Erythroblast (primary cell): Measurements from ENCODE around the gene MED13L.
A peak's percentile ranks its signal among the peaks of the same experiment; 100 is the strongest.
"Not testable (repeated sequence)": the region's sequence is repeated elsewhere in the genome, so short reads cannot be mapped to it uniquely, and the experiment has no call there.

ENCODE experiments used
- DNase-seq, 2 experiments: peaks; one replicate each; lab custom pipeline; 2025; lab: John Stamatoyannopoulos, UW
- GATA1 ChIP-seq: IDR thresholded peaks from 2 replicates; pipeline ENCODE4 v1.6.1; 2011; ENCODE audit warnings: low read depth, mild to moderate bottlenecking, control low read depth, low read length, moderate library complexity
- POLR2A ChIP-seq: IDR thresholded peaks from 2 replicates; pipeline ENCODE4 v1.6.1; 2011; ENCODE audit warnings: mild to moderate bottlenecking, low read length

Gene MED13L

GRCh38 chr12:116141110-116141832, 136.2 kb downstream of the MED13L start:
- TF ChIP-seq POLR2A (no peak), GATA1 (no peak)
- peak; percentile 31 to 62 for DNase-seq

GRCh38 chr12:116140529-116140928, 137.0 kb downstream of the MED13L start:
- no peak for DNase-seq
- TF ChIP-seq GATA1 (no peak), POLR2A (no peak)

- TF ChIP-seq POLR2A (no peak), GATA1 (no peak)
- no peak for DNase-seq
Observed at GRCh38 chr12:116138781-116139180, 138.7 kb downstream of the MED13L start.

GRCh38 chr12:116138364-116138763, 139.1 kb downstream of the MED13L start:
- TF ChIP-seq POLR2A: no peak
- TF ChIP-seq GATA1: no peak
- DNase-seq: no peak

- DNase-seq: no peak
- TF ChIP-seq POLR2A: no peak
- no peak for TF ChIP-seq GATA1
Observed at GRCh38 chr12:116137318-116137717, 140.2 kb downstream of the MED13L start.

- no peak for DNase-seq
- TF ChIP-seq GATA1 (no peak), POLR2A (no peak)
Observed at GRCh38 chr12:116136340-116136739, 141.2 kb downstream of the MED13L start.

GRCh38 chr12:116135209-116135930, 142.1 kb downstream of the MED13L start:
- TF ChIP-seq POLR2A (no peak), GATA1 (no peak)

GRCh38 chr12:116133636-116134214, 143.8 kb downstream of the MED13L start:
- TF ChIP-seq GATA1 (no peak), POLR2A (no peak)
- no peak for DNase-seq

More at GRCh38 chr12:116135209-116135930, 142.1 kb downstream of the MED13L start:
- DNase-seq: peak; percentile 19 to 37

GRCh38 chr12:116133149-116133548, 144.3 kb downstream of the MED13L start:
- TF ChIP-seq POLR2A (no peak), GATA1 (no peak)
- DNase-seq: no peak

- not testable (repeated sequence) for DNase-seq
Observed at GRCh38 chr12:116131987-116132386, 145.5 kb downstream of the MED13L start.

GRCh38 chr12:116131176-116131575, 146.3 kb downstream of the MED13L start:
- no peak for DNase-seq
- TF ChIP-seq GATA1 (no peak), POLR2A (no peak)

- peak; percentile 32 to 73 for DNase-seq
- TF ChIP-seq GATA1 (no peak), POLR2A (no peak)
Observed at GRCh38 chr12:116130431-116130830, 147.1 kb downstream of the MED13L start.

GRCh38 chr12:116128779-116129178, 148.7 kb downstream of the MED13L start:
- no peak for DNase-seq
- TF ChIP-seq POLR2A: no peak
- no peak for TF ChIP-seq GATA1

- no peak for TF ChIP-seq GATA1
- no peak for TF ChIP-seq POLR2A
- no peak for DNase-seq
Observed at GRCh38 chr12:116127859-116128258, 149.6 kb downstream of the MED13L start.
